Mesendoderm (in vitro differentiated cells): ENCODE data around the gene SYCE3.

Experiments used
- DNase-seq: peaks from one replicate; pipeline ENCODE4 v3.0.0; 2013
- H2AK5ac ChIP-seq: 2 replicates; pipeline ENCODE4 v1.6.1; 2013; ENCODE audit warnings: low read length, inconsistent platforms
- H2BK120ac ChIP-seq: 2 replicates; pipeline ENCODE4 v1.6.1; 2013; ENCODE audit warnings: low read depth, mild to moderate bottlenecking, low read length, moderate library complexity, mixed read lengths
- H2BK15ac ChIP-seq: replicated peaks from 2 replicates; pipeline ENCODE4 v1.6.1; 2013; ENCODE audit warnings: low read depth, mild to moderate bottlenecking, moderate library complexity
- H2BK5ac ChIP-seq: 2 replicates; pipeline ENCODE4 v1.6.1; 2013; ENCODE audit warnings: low read length, inconsistent platforms
- H3K18ac ChIP-seq: 2 replicates; pipeline ENCODE4 v1.6.1; 2013; ENCODE audit warnings: mild to moderate bottlenecking, low read length, mixed read lengths
- H3K23ac ChIP-seq: one replicate; pipeline ENCODE4 v1.6.1; 2013; ENCODE audit warnings: low read length
- H3K27ac ChIP-seq: 2 replicates; pipeline ENCODE4 v1.5.1; 2013; ENCODE audit warnings: low read depth, mild to moderate bottlenecking, inconsistent platforms, low read length, moderate library complexity
- H3K27me3 ChIP-seq: 2 replicates; pipeline ENCODE4 v1.6.1; 2013; ENCODE audit warnings: low read length, control low read depth, mild to moderate bottlenecking, inconsistent platforms; ENCODE audit not compliant: insufficient read depth, poor library complexity
- H3K36me3 ChIP-seq: 2 replicates; pipeline ENCODE4 v1.6.1; 2013; ENCODE audit warnings: low read length, inconsistent platforms; ENCODE audit not compliant: control insufficient read depth, insufficient read depth
- H3K4ac ChIP-seq: one replicate; pipeline ENCODE4 v1.6.1; 2013; ENCODE audit warnings: low read depth, mild to moderate bottlenecking, low read length, moderate library complexity
- H3K4me1 ChIP-seq: 2 replicates; pipeline ENCODE4 v1.6.1; 2013; ENCODE audit warnings: low read depth, low read length, inconsistent platforms; ENCODE audit not compliant: control insufficient read depth
- H3K4me2 ChIP-seq: 2 replicates; pipeline ENCODE4 v1.6.1; 2013; ENCODE audit warnings: low read length
- H3K4me3 ChIP-seq: 2 replicates; pipeline ENCODE4 v1.5.1; 2013; ENCODE audit warnings: mild to moderate bottlenecking, low read length
- H3K56ac ChIP-seq: one replicate; pipeline ENCODE4 v1.6.1; 2013; ENCODE audit warnings: low read length
- H3K79me1 ChIP-seq: 2 replicates; pipeline ENCODE4 v1.6.1; 2013; ENCODE audit warnings: low read length, inconsistent platforms
- H3K79me2 ChIP-seq: 2 replicates; pipeline ENCODE4 v1.6.1; 2013; ENCODE audit warnings: mild to moderate bottlenecking, low read length; ENCODE audit not compliant: control insufficient read depth, insufficient read depth
- H3K9ac ChIP-seq: 2 replicates; pipeline ENCODE4 v1.6.1; 2013; ENCODE audit warnings: low read length, inconsistent platforms
- H4K5ac ChIP-seq: one replicate; pipeline ENCODE4 v1.6.1; 2013; ENCODE audit warnings: low read length
- H4K8ac ChIP-seq: one replicate; pipeline ENCODE4 v1.6.1; 2013; ENCODE audit warnings: low read depth, mild to moderate bottlenecking, control low read depth, low read length, moderate library complexity
- WGBS: extraction: QIAGEN DNeasy Blood & Tissue Kit; methylation state at CpG from one replicate; pipeline ENCODE4 v1.1.7; 2013; ENCODE audit warnings: low lambda C conversion rate, missing lambda C conversion rate; ENCODE audit not compliant: insufficient coverage; ENCODE audit errors: extremely low coverage; 5-methylcytosine and 5-hydroxymethylcytosine counted together

Gene SYCE3

GRCh38 chr22:50526108-50526833 lies 36.4 kb downstream of the SYCE3 start:
- Histone ChIP-seq H3K36me3 (no peaks in the 10 kb centered on the region), H3K79me1 (no peaks in the 10 kb centered on the region), H3K27ac (peak overlapping the region; percentile 81), H3K18ac (peak overlapping the region; percentile 44), H3K27me3 (peaks cover 19% of the 10 kb centered on the region), H3K9ac (peak overlapping the region; percentile 83), H2BK15ac (no peak overlapping the region), H4K8ac (no peak overlapping the region), H3K4me1 (peaks cover 6% of the 10 kb centered on the region), H4K5ac (no peak overlapping the region), H3K4me2 (peak overlapping the region; percentile 61), H2BK120ac (no peak overlapping the region), H3K4ac (peak overlapping the region; percentile 21), H2AK5ac (no peak overlapping the region), H3K4me3 (peak overlapping the region; percentile 30), H3K79me2 (no peaks in the 10 kb centered on the region), H3K23ac (no peak overlapping the region), H2BK5ac (no peak overlapping the region), H3K56ac (peak overlapping the region; percentile 94)
- peak; percentile 77 for DNase-seq
- no CpG with 5 or more reads among the region's 77 CpGs for WGBS

- Histone ChIP-seq H3K79me1 (no peaks in the 10 kb centered on the region), H3K36me3 (no peaks in the 10 kb centered on the region), H3K27ac (peak overlapping the region; percentile 81), H3K4me1 (peaks cover 2% of the 10 kb centered on the region), H2BK15ac (no peak overlapping the region), H4K8ac (no peak overlapping the region), H3K18ac (peak overlapping the region; percentile 44), H4K5ac (no peak overlapping the region), H2AK5ac (no peak overlapping the region), H3K27me3 (peaks cover 15% of the 10 kb centered on the region), H3K79me2 (no peaks in the 10 kb centered on the region), H3K56ac (peak overlapping the region; percentile 94), H3K23ac (no peak overlapping the region), H3K4me3 (peak overlapping the region; percentile 36), H3K4me2 (peak overlapping the region; percentile 61), H2BK120ac (no peak overlapping the region), H2BK5ac (no peak overlapping the region), H3K9ac (peak overlapping the region; percentile 83), H3K4ac (peak overlapping the region; percentile 21)
- no peak for DNase-seq
- no CpG with 5 or more reads among the region's 33 CpGs for WGBS
These were observed 36.9 kb downstream of the SYCE3 start for GRCh38 chr22:50525858-50526107.

GRCh38 chr22:50525104-50525857 lies 37.4 kb downstream of the SYCE3 start, which contains the start of gene SCO2:
Gene SCO2 (minus strand): TSS chr22:50525598. CDS start chr22:50524411, 1,187 bp downstream.
- no peak within 1 kb of the TSS for H2BK15ac ChIP-seq
- peak within 1 kb of the TSS; percentile 85 for H3K4me3 ChIP-seq
- no peak within 1 kb of the TSS for H2AK5ac ChIP-seq
- peaks cover 14% of the 10 kb centered on the region for H3K27me3 ChIP-seq
- peak; percentile 98 for DNase-seq
- peak within 1 kb of the TSS; percentile 96 for H3K56ac ChIP-seq
- H3K4ac ChIP-seq, result peak within 1 kb of the TSS; percentile 57
- H2BK120ac ChIP-seq, result no peak within 1 kb of the TSS
- no peak within 1 kb of the TSS for H4K8ac ChIP-seq
- WGBS, result no CpG with 5 or more reads among the region's 84 CpGs
- peak within 1 kb of the TSS; percentile 98 for H3K9ac ChIP-seq
- H4K5ac ChIP-seq, result no peak within 1 kb of the TSS
- H3K4me1 ChIP-seq, result peaks cover 2% of the 10 kb centered on the region
- H3K18ac ChIP-seq, result peak within 1 kb of the TSS; percentile 44
- peak within 1 kb of the TSS; percentile 81 for H3K27ac ChIP-seq
- no peaks in the 10 kb centered on the region for H3K79me2 ChIP-seq
- H2BK5ac ChIP-seq, result peak within 1 kb of the TSS; percentile 65
- H3K4me2 ChIP-seq, result peak within 1 kb of the TSS; percentile 74
- no peak within 1 kb of the TSS for H3K23ac ChIP-seq
- H3K36me3 ChIP-seq, result no peaks in the 10 kb centered on the region
- no peaks in the 10 kb centered on the region for H3K79me1 ChIP-seq

- no peaks in the 10 kb centered on the region for H3K36me3 ChIP-seq
- no peak overlapping the region for H3K23ac ChIP-seq
- no peak overlapping the region for H2BK120ac ChIP-seq
- H4K5ac ChIP-seq, result no peak overlapping the region
- peak overlapping the region; percentile 98 for H3K9ac ChIP-seq
- H3K4me3 ChIP-seq, result peak overlapping the region; percentile 85
- H4K8ac ChIP-seq, result no peak overlapping the region
- peak overlapping the region; percentile 11 for H3K18ac ChIP-seq
- H2BK15ac ChIP-seq, result no peak overlapping the region
- H2AK5ac ChIP-seq, result no peak overlapping the region
- H3K4me2 ChIP-seq, result peak overlapping the region; percentile 74
- peaks cover 9% of the 10 kb centered on the region for H3K27me3 ChIP-seq
- WGBS, result no CpG with 5 or more reads among the region's 19 CpGs
- H3K27ac ChIP-seq, result no peak overlapping the region
- no peaks in the 10 kb centered on the region for H3K79me2 ChIP-seq
- peak overlapping the region; percentile 96 for H3K56ac ChIP-seq
- H3K79me1 ChIP-seq, result no peaks in the 10 kb centered on the region
- H3K4ac ChIP-seq, result no peak overlapping the region
- DNase-seq, result no peak
- H2BK5ac ChIP-seq, result no peak overlapping the region
- peaks cover 2% of the 10 kb centered on the region for H3K4me1 ChIP-seq
These were observed 38.0 kb downstream of the SYCE3 start for GRCh38 chr22:50524676-50525103.

DNA sequence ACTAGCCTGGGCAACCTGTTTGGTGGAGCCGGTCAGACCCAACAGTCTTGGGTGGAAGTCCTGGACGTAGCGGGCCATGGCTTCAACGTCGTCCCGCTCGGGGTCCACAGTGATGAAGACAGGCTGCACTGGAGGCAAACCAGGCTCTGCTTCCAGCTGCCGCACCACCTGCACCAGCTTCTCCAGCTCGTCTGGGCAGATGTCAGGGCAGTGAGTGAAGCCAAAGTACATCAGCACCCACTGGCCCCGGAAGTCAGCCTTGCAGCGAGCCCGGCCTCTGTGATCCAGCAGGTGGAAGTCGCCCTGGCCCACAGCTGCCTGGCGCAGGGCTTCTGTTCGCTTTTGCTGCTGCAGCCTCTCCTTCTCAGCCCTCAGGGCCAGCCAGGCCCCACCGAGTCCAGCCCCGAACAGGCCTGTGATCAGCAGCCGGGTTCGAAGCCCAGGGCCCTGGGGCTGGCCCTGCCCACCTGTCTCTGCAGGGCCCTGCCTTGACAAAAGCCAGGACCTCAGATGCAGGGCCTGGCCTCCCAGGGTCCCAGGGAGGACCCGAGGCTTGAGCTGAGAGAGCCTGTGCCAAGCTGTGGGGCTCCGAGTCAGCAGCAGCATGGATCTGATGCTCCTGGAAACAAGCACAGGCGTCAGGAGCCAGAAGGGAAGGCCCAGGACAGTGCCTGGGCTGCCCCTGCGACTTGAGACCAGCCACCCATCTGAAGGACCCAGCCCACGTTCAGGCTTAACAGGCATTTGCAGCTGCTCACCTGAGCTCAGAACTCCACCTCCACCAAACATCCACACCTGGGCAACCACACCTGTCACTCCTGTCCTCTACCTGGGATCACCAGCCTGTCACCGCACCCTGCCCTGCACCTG lies 38.7 kb downstream of the SYCE3 start:
- Histone ChIP-seq H3K36me3 (peaks cover 1% of the 10 kb centered on the region), H2BK120ac (no peak overlapping the region)
- no CpG with 5 or more reads among the region's 25 CpGs for WGBS

More for the DNA sequence above, 38.7 kb downstream of the SYCE3 start:
- DNase-seq, result no peak
- H2AK5ac ChIP-seq, result no peak overlapping the region
- peak overlapping the region; percentile 74 for H3K4me2 ChIP-seq
- H4K5ac ChIP-seq, result no peak overlapping the region
- no peak overlapping the region for H3K4me3 ChIP-seq
- no peaks in the 10 kb centered on the region for H3K79me2 ChIP-seq
- H3K27ac ChIP-seq, result no peak overlapping the region
- no peak overlapping the region for H2BK5ac ChIP-seq
- H3K27me3 ChIP-seq, result peaks cover 4% of the 10 kb centered on the region
- H3K56ac ChIP-seq, result peak overlapping the region; percentile 96
- no peak overlapping the region for H3K18ac ChIP-seq
- H2BK15ac ChIP-seq, result no peak overlapping the region
- no peak overlapping the region for H3K4ac ChIP-seq
- H3K9ac ChIP-seq, result peak overlapping the region; percentile 98
- H3K4me1 ChIP-seq, result peaks cover 2% of the 10 kb centered on the region
- no peak overlapping the region for H3K23ac ChIP-seq
- no peak overlapping the region for H4K8ac ChIP-seq
- no peaks in the 10 kb centered on the region for H3K79me1 ChIP-seq
